Progenitor cell of endocrine pancreas (in vitro differentiated cells): ENCODE measurements around the gene SUGP1. TPM values are rescaled to one million over a fixed set of nuclear protein-coding genes. Genes with fewer than 3 reads are reported as not detected.

Source experiments
- DNase-seq: peaks from one replicate; pipeline ENCODE4 v3.0.0; 2021; ENCODE audit warnings: low spot score; ENCODE audit not compliant: unreplicated experiment
- H3K27ac Mint-ChIP-seq: 2 replicates; pipeline ENCODE4 v1.8.0; 2021; ENCODE audit warnings: mild to moderate bottlenecking, moderate library complexity, mixed read lengths
- H3K27me3 Mint-ChIP-seq: 2 replicates; pipeline ENCODE4 v1.8.0; 2021; ENCODE audit warnings: mixed read lengths
- H3K36me3 Mint-ChIP-seq: 2 replicates; pipeline ENCODE4 v1.8.0; 2022; ENCODE audit warnings: mixed read lengths; ENCODE audit not compliant: insufficient read depth
- H3K4me1 Mint-ChIP-seq: 2 replicates; pipeline ENCODE4 v1.8.0; 2021; ENCODE audit warnings: low read depth, mixed read lengths
- H3K4me3 Mint-ChIP-seq: 2 replicates; pipeline ENCODE4 v1.8.0; 2021; ENCODE audit warnings: low read depth, mild to moderate bottlenecking, moderate library complexity, mixed read lengths
- H3K9me3 Mint-ChIP-seq: 2 replicates; pipeline ENCODE4 v1.8.0; 2021; ENCODE audit warnings: low read depth, mixed read lengths
- CTCF ChIP-seq: fragments of 200-600 bp; sonication (generic); IDR thresholded peaks from one replicate; pipeline ENCODE4 v1.5.0; 2021; ENCODE audit warnings: antibody characterized with exemption, mild to moderate bottlenecking; ENCODE audit not compliant: unreplicated experiment
- total RNA-seq: library from RNA; stranded (reverse); gene quantifications from 2 replicates; pipeline ENCODE4 v1.2.1, GENCODE V29; 2021

SUGP1 gene
- total RNA-seq, 1 donor from 2014 or later = 95.6 TPM

- no peak overlapping the region for H3K27ac Mint-ChIP-seq
- H3K4me1 Mint-ChIP-seq = no peaks in the 10 kb centered on the region
- peaks cover 19% of the 10 kb centered on the region for H3K36me3 Mint-ChIP-seq
- H3K4me3 Mint-ChIP-seq = no peak overlapping the region
- H3K27me3 Mint-ChIP-seq = no peaks in the 10 kb centered on the region
- no peak for DNase-seq
- no peak for TF ChIP-seq CTCF
- no peaks in the 10 kb centered on the region for H3K9me3 Mint-ChIP-seq
Observed at GRCh38 chr19:19285686-19286085, 34.6 kb downstream of the SUGP1 start.

- H3K36me3 Mint-ChIP-seq = peaks cover 17% of the 10 kb centered on the region
- H3K4me3 Mint-ChIP-seq = no peak overlapping the region
- DNase-seq = no peak
- no peak for TF ChIP-seq CTCF
- no peaks in the 10 kb centered on the region for H3K4me1 Mint-ChIP-seq
- H3K9me3 Mint-ChIP-seq = no peaks in the 10 kb centered on the region
- H3K27ac Mint-ChIP-seq = no peak overlapping the region
- H3K27me3 Mint-ChIP-seq = no peaks in the 10 kb centered on the region
Observed at GRCh38 chr19:19280561-19280960, 39.7 kb downstream of the SUGP1 start.

GRCh38 chr19:19279853-19280252 is 40.5 kb downstream of the SUGP1 start:
- H3K36me3 Mint-ChIP-seq = peaks cover 15% of the 10 kb centered on the region
- H3K4me3 Mint-ChIP-seq = no peak overlapping the region
- no peaks in the 10 kb centered on the region for H3K27me3 Mint-ChIP-seq

GRCh38 chr19:19279062-19279612 is 41.2 kb downstream of the SUGP1 start:
- DNase-seq = no peak
- Mint-ChIP-seq H3K4me1 (no peaks in the 10 kb centered on the region), H3K36me3 (peaks cover 10% of the 10 kb centered on the region), H3K27ac (no peak overlapping the region), H3K9me3 (no peaks in the 10 kb centered on the region), H3K27me3 (no peaks in the 10 kb centered on the region), H3K4me3 (no peak overlapping the region)
- TF ChIP-seq CTCF = no peak

More at GRCh38 chr19:19279853-19280252, 40.5 kb downstream of the SUGP1 start:
- no peak for DNase-seq
- H3K27ac Mint-ChIP-seq = no peak overlapping the region
- no peaks in the 10 kb centered on the region for H3K4me1 Mint-ChIP-seq
- TF ChIP-seq CTCF = no peak
- no peaks in the 10 kb centered on the region for H3K9me3 Mint-ChIP-seq

GRCh38 chr19:19278315-19278714 is 42.0 kb downstream of the SUGP1 start:
- DNase-seq = no peak

More at GRCh38 chr19:19278315-19278714, 42.0 kb downstream of the SUGP1 start:
- H3K4me3 Mint-ChIP-seq = no peak overlapping the region
- peaks cover 8% of the 10 kb centered on the region for H3K36me3 Mint-ChIP-seq
- no peak overlapping the region for H3K27ac Mint-ChIP-seq
- peaks cover 3% of the 10 kb centered on the region for H3K4me1 Mint-ChIP-seq
- no peaks in the 10 kb centered on the region for H3K27me3 Mint-ChIP-seq
- TF ChIP-seq CTCF = no peak
- no peaks in the 10 kb centered on the region for H3K9me3 Mint-ChIP-seq
